HCT116 (cell line): ENCODE results near the gene GRB7. TPM values are rescaled to one million over a fixed set of nuclear protein-coding genes. Genes with fewer than 3 reads are reported as not detected.
"Not testable (repeated sequence)": the region's sequence is repeated elsewhere in the genome, so short reads cannot be mapped to it uniquely, and the experiment has no call there.

Experiments used
- ATAC-seq: fragments of 200-7000 bp; cut with Tn5 transposase; 2 replicates; pipeline ENCODE4 v1.9.1; 2020; ENCODE audit warnings: mild to moderate bottlenecking, moderate library complexity
- BruUV-seq: library from RNA; stranded (reverse); fragments of 400-500 nt; replicated peaks from 2 replicates; lab custom pipeline; 2021; lab: Mats Ljungman, UMichigan
- CTCF ChIA-PET: fragments of 300-600 bp; sonication (Branson Sonifier 250); formaldehyde crosslinking; loops from one replicate; lab custom pipeline; 2021; ENCODE audit warnings: antibody characterized with exemption; lab: Charles Lee
- POLR2A ChIA-PET: fragments of 300-600, 350-600 bp; sonication (Branson Sonifier 250); formaldehyde crosslinking; loops from one replicate; lab custom pipeline; 2021; ENCODE audit warnings: antibody characterized with exemption; lab: Charles Lee
- RAD21 ChIA-PET, 2 experiments: fragments of 300-600 bp; sonication (Branson Sonifier 250); formaldehyde crosslinking; loops; one replicate each; lab custom pipeline; 2023; ENCODE audit warnings: low total read pairs in 2 of 2; ENCODE audit not compliant: uncharacterized antibody in 2 of 2, unreplicated experiment in 2 of 2, low non-redundant PET in 1 of 2; lab: Charles Lee
- DNase-seq: peaks from one replicate; pipeline ENCODE4 v3.0.0-alpha.2; 2010; ENCODE audit warnings: low read depth, low spot score
- H2AFZ ChIP-seq: fragments of 200-600 bp; shearing (Covaris generic), sonication (generic); 2 replicates; pipeline ENCODE4 v1.6.1; 2017; ENCODE audit warnings: low read depth, mixed run types, mixed read lengths, antibody characterized with exemption, low read length; ENCODE audit not compliant: poor library complexity, severe bottlenecking
- H3K27ac ChIP-seq: 2 replicates; pipeline ENCODE4 v1.5.1; 2012; ENCODE audit warnings: low read depth, low read length
- H3K27me3 ChIP-seq: fragments of 200-600 bp; sonication (generic); 2 replicates; pipeline ENCODE4 v1.6.1; 2016; ENCODE audit warnings: mixed run types, low read length, mixed read lengths; ENCODE audit not compliant: insufficient read depth
- H3K36me3 ChIP-seq, 2 experiments: fragments of 200-500 bp in 1 of 2; fragments of 200-600 bp in 1 of 2; sonication (Bioruptor generic) in 1 of 2; sonication (generic) in 1 of 2; 2 replicates each; pipeline versions ENCODE4 v1.5.1 to v1.6.1; 2014 to 2016; ENCODE audit warnings: low read length in 2 of 2, inconsistent platforms in 1 of 2, mixed read lengths in 1 of 2, mixed run types in 1 of 2; ENCODE audit not compliant: insufficient read depth in 2 of 2, control insufficient read depth in 1 of 2
- H3K4me1 ChIP-seq, 2 experiments: fragments of 200-600 bp in 1 of 2; sonication (generic) in 1 of 2; 2 replicates each; pipeline versions ENCODE4 v1.5.1 to v1.6.1; 2012 to 2017; ENCODE audit warnings: low read length in 2 of 2, inconsistent platforms in 1 of 2, mild to moderate bottlenecking in 1 of 2, mixed read lengths in 1 of 2, mixed run types in 1 of 2, moderate library complexity in 1 of 2; ENCODE audit not compliant: insufficient read depth in 2 of 2, control insufficient read depth in 1 of 2
- H3K4me2 ChIP-seq: fragments of 200-600 bp; sonication (generic); 2 replicates; pipeline ENCODE4 v1.6.1; 2017; ENCODE audit warnings: mixed run types, low read length, mixed read lengths
- H3K4me3 ChIP-seq, 2 experiments: fragments of 200-600 bp in 1 of 2; sonication (generic) in 1 of 2; replicated peaks in 1 of 2; 2 replicates each; pipeline ENCODE4 v1.5.1; 2011 to 2016; ENCODE audit warnings: low read length in 2 of 2, control low read depth in 1 of 2, low read depth in 1 of 2, mild to moderate bottlenecking in 1 of 2, mixed read lengths in 1 of 2, mixed run types in 1 of 2
- H3K79me2 ChIP-seq: fragments of 200-600 bp; sonication (generic); 2 replicates; pipeline ENCODE4 v1.6.1; 2017; ENCODE audit warnings: mild to moderate bottlenecking, mixed run types, low read length, moderate library complexity, mixed read lengths; ENCODE audit not compliant: insufficient read depth
- H3K9ac ChIP-seq: fragments of 200-600 bp; sonication (generic); 2 replicates; pipeline ENCODE4 v1.6.1; 2016; ENCODE audit warnings: low read length, mixed read lengths
- H3K9me2 ChIP-seq: fragments of 200-600 bp; sonication (generic), shearing (Covaris generic); 2 replicates; pipeline ENCODE4 v1.6.1; 2017; ENCODE audit warnings: mixed run types, mild to moderate bottlenecking, moderate library complexity; ENCODE audit not compliant: insufficient read depth
- H3K9me3 ChIP-seq, 2 experiments: fragments of 200-500 bp in 1 of 2; fragments of 200-600 bp in 1 of 2; sonication (Bioruptor generic) in 1 of 2; sonication (generic) in 1 of 2; 2 replicates each; pipeline ENCODE4 v1.6.1; 2014 to 2017; ENCODE audit warnings: low read length in 2 of 2, mixed read lengths in 2 of 2, inconsistent platforms in 1 of 2, low read depth in 1 of 2, mild to moderate bottlenecking in 1 of 2, mixed run types in 1 of 2, moderate library complexity in 1 of 2; ENCODE audit not compliant: control insufficient read depth in 1 of 2, insufficient read depth in 1 of 2
- H4K20me1 ChIP-seq: fragments of 200-600 bp; sonication (generic), shearing (Covaris generic); 2 replicates; pipeline ENCODE4 v1.6.1; 2017; ENCODE audit warnings: mixed run types, mild to moderate bottlenecking, moderate library complexity; ENCODE audit not compliant: insufficient read depth
- EGR1 ChIP-seq: IDR thresholded peaks from 2 replicates; pipeline ENCODE4 v1.6.1; 2012; ENCODE audit warnings: low read depth
- POLR2A ChIP-seq: IDR thresholded peaks from 2 replicates; pipeline ENCODE4 v1.7.0; 2011; ENCODE audit warnings: borderline replicate concordance; ENCODE audit not compliant: insufficient read depth, insufficient read length; ENCODE audit errors: extremely low read depth
- POLR2AphosphoS5 ChIP-seq: IDR thresholded peaks from 2 replicates; pipeline ENCODE4 v1.6.1; 2011; ENCODE audit warnings: mild to moderate bottlenecking, low read depth, low read length, moderate library complexity
- SIN3A ChIP-seq: IDR thresholded peaks from 2 replicates; pipeline ENCODE4 v1.6.1; 2012; ENCODE audit warnings: low read depth
- SRF ChIP-seq: IDR thresholded peaks from 2 replicates; pipeline ENCODE4 v1.6.1; 2012; ENCODE audit warnings: low read depth
- intact Hi-C: fragments of 100-400 bp; cut with micrococcal nuclease; formaldehyde crosslinking; loops from 2 replicates; pipeline ENCODE4 v1.10.0; 2022
- total RNA-seq: library from RNA; stranded (reverse); gene quantifications from one replicate; pipeline ENCODE4 v1.2.1, GENCODE V29; 2021; ENCODE audit not compliant: unreplicated experiment

GRB7 gene
- total RNA-seq, 1 experiment from 2014 or later: 51.9 TPM

GRCh38 chr17:39699157-39699817 lies 38.5 kb upstream of the GRB7 start:
- H3K79me2 ChIP-seq: peaks cover 44% of the 10 kb centered on the region

DNA sequence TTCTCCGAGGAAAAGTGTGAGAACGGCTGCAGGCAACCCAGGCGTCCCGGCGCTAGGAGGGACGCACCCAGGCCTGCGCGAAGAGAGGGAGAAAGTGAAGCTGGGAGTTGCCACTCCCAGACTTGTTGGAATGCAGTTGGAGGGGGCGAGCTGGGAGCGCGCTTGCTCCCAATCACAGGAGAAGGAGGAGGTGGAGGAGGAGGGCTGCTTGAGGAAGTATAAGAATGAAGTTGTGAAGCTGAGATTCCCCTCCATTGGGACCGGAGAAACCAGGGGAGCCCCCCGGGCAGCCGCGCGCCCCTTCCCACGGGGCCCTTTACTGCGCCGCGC lies 38.0 kb upstream of the GRB7 start, which contains the start of gene ERBB2:
TSS of gene ERBB2 (plus strand) at position 247 of the 330 bp plus-strand sequence. CDS start 175 bp downstream, outside the sequence.
- peak within 1 kb of the TSS; percentile 76 to 88 for H3K4me3 ChIP-seq
- peak within 1 kb of the TSS; percentile 91 for H3K9ac ChIP-seq
- POLR2A ChIA-PET: interaction anchor here (0.8 to 1.7 kb wide), 6 partner anchors 11 to 84 kb away, joined by 3 to 16 read pairs (median 6); partner anchors contain the start of gene PGAP3
- peak; percentile 92 for ATAC-seq
- peak; percentile 57 for DNase-seq
- H3K36me3 ChIP-seq: no peaks in the 10 kb centered on the region
- TF ChIP-seq POLR2A (peak; percentile 66), SRF (no peak), POLR2AphosphoS5 (peak; percentile 86), EGR1 (peak; percentile 63)
- TF ChIP-seq, all 23 proteins: peak for 3
- H3K79me2 ChIP-seq: peaks cover 49% of the 10 kb centered on the region
- H2AFZ ChIP-seq: no peak within 1 kb of the TSS
- H3K27ac ChIP-seq: peak within 1 kb of the TSS; percentile 76
- no peaks in the 10 kb centered on the region for H3K9me3 ChIP-seq
- BruUV-seq: no TSS peak
- intact Hi-C loops: no loop called here
- ChIA-PET RAD21 (interaction anchor here in 1 of 2 experiments (1.3 kb wide), 1 partner anchor 78 kb away, joined by 4 read pairs; no protein-coding TSS in a partner anchor), CTCF (interaction anchor here (0.9 to 2.2 kb wide), 7 partner anchors 11 to 81 kb away, joined by 3 to 13 read pairs (median 3); partner anchors contain the start of gene MIEN1)
- no peaks in the 10 kb centered on the region for H3K9me2 ChIP-seq
- H4K20me1 ChIP-seq: no peaks in the 10 kb centered on the region
- peak within 1 kb of the TSS; percentile 79 for H3K4me2 ChIP-seq
- peaks cover 20 to 44% of the 10 kb centered on the region in 2 experiments for H3K4me1 ChIP-seq
- H3K27me3 ChIP-seq: no peaks in the 10 kb centered on the region

More at GRCh38 chr17:39699157-39699817, 38.5 kb upstream of the GRB7 start:
- H4K20me1 ChIP-seq, DNase-seq, H3K9me2 ChIP-seq, H3K27me3 ChIP-seq, intact Hi-C loops, H2AFZ ChIP-seq, H3K9me3 ChIP-seq, H3K36me3 ChIP-seq: not testable (repeated sequence)
- 0 out of 2 replicates have a peak, but pooled peaks have one; percentile 42 for TF ChIP-seq SIN3A
- BruUV-seq: TSS peak; percentile 90
- CTCF ChIA-PET: interaction anchor here (0.9 to 2.2 kb wide), 6 partner anchors 11 to 81 kb away, joined by 3 to 13 read pairs (median 3); partner anchors contain the start of gene MIEN1
- peak; percentile 15; the same call in 1 of the 2 replicates for ATAC-seq
- Histone ChIP-seq H3K27ac (peak overlapping the region; percentile 76), H3K9ac (peak overlapping the region; percentile 91), H3K4me3 (peak overlapping the region; percentile 76 to 88), H3K4me2 (peak overlapping the region; percentile 79), H3K4me1 (peaks cover 15 to 39% of the 10 kb centered on the region in 2 experiments; a peak in 3 of 4 replicates)
- RAD21 ChIA-PET: interaction anchor here in 1 of 2 experiments (1.3 kb wide), 1 partner anchor 78 kb away, joined by 4 read pairs; no protein-coding TSS in a partner anchor
- POLR2A ChIA-PET: interaction anchor here (0.8 to 2.7 kb wide), 6 partner anchors 11 to 83 kb away, joined by 3 to 16 read pairs (median 6); partner anchors contain the start of gene PGAP3
